Natural killer cell (primary cell): ENCODE data around the gene ORMDL3. TPM values are rescaled to one million over a fixed set of nuclear protein-coding genes. Genes with fewer than 3 reads are reported as not detected.

Experiments used
- ATAC-seq, 3 donors: fragments of 150-1000 bp in 2 of 3; fragments of 200-7000 bp in 1 of 3; cut with Tn5 transposase; 1 replicate in 1 of 3; 2 replicates in 2 of 3; pipeline ENCODE4 v1.10.0; 2021; ENCODE audit warnings: mild to moderate bottlenecking in 2 of 3, moderate library complexity in 2 of 3
- DNase-seq, 2 donors: peaks; one replicate each; pipeline versions ENCODE4 v3.0.0 to v3.0.0-alpha.2; 2013 to 2021; ENCODE audit warnings: mixed read lengths in 1 of 2
- H3K27ac ChIP-seq: one replicate; pipeline ENCODE4 v1.5.1; 2013; ENCODE audit warnings: mild to moderate bottlenecking, low read length
- H3K27me3 ChIP-seq: one replicate; pipeline ENCODE4 v1.6.1; 2013; ENCODE audit warnings: low read length; ENCODE audit not compliant: control insufficient read depth, insufficient read depth
- H3K36me3 ChIP-seq: one replicate; pipeline ENCODE4 v1.6.1; 2013; ENCODE audit warnings: low read length; ENCODE audit not compliant: control insufficient read depth, insufficient read depth
- H3K4me1 ChIP-seq: one replicate; pipeline ENCODE4 v1.6.1; 2013; ENCODE audit warnings: low read length; ENCODE audit not compliant: control insufficient read depth, insufficient read depth
- H3K4me3 ChIP-seq: one replicate; pipeline ENCODE4 v1.5.1; 2013; ENCODE audit warnings: low read length
- H3K9me3 ChIP-seq: one replicate; pipeline ENCODE4 v1.6.1; 2013; ENCODE audit warnings: low read length; ENCODE audit not compliant: control insufficient read depth, insufficient read depth
- H3K27ac Mint-ChIP-seq, 2 donors: one replicate each; pipeline ENCODE4 v1.8.0; 2022; ENCODE audit warnings: mild to moderate bottlenecking in 2 of 2, mixed read lengths in 2 of 2, moderate library complexity in 1 of 2
- H3K27me3 Mint-ChIP-seq, 2 donors: one replicate each; pipeline ENCODE4 v1.8.0; 2022; ENCODE audit warnings: low read depth in 2 of 2, mixed read lengths in 2 of 2
- H3K36me3 Mint-ChIP-seq: one replicate; pipeline ENCODE4 v1.8.0; 2022; ENCODE audit warnings: mixed read lengths
- H3K4me1 Mint-ChIP-seq, 2 donors: one replicate each; pipeline ENCODE4 v1.8.0; 2022; ENCODE audit warnings: mixed read lengths in 2 of 2
- H3K4me3 Mint-ChIP-seq: one replicate; pipeline ENCODE4 v1.8.0; 2022; ENCODE audit warnings: mild to moderate bottlenecking, moderate library complexity, mixed read lengths
- H3K9me3 Mint-ChIP-seq, 2 donors: one replicate each; pipeline ENCODE4 v1.8.0; 2022; ENCODE audit warnings: mixed read lengths in 2 of 2
- WGBS: methylation state at CpG from one replicate; pipeline ENCODE4 v1.1.7; 2013; ENCODE audit warnings: missing lambda C conversion rate; ENCODE audit not compliant: insufficient coverage; 5-methylcytosine and 5-hydroxymethylcytosine counted together
- intact Hi-C: fragments of 100-400 bp; cut with micrococcal nuclease; formaldehyde crosslinking; loops from one replicate; pipeline ENCODE4 v1.14.2; 2022
- total RNA-seq, 4 donors: library from RNA; stranded (reverse); fragments of 120-200 nt in 1 of 4; gene quantifications; one replicate each; pipeline versions ENCODE4 v1.2.3 to v1.2.4, GENCODE V29; 2013 to 2022
- TF ChIP-seq, protein P1 (sequence below): fragments of 200-600 bp; IDR thresholded peaks from one replicate; pipeline ENCODE4 v1.8.0; 2022; ENCODE audit warnings: antibody characterized with exemption

ORMDL3 gene, protein sequence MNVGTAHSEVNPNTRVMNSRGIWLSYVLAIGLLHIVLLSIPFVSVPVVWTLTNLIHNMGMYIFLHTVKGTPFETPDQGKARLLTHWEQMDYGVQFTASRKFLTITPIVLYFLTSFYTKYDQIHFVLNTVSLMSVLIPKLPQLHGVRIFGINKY
- 100 to 1,000 TPM in 1 of 3 donors, 10 to 100 TPM in 2; 61.6 to 121 (median 77.2) TPM for total RNA-seq
- 116 TPM for total RNA-seq (2013)

DNA sequence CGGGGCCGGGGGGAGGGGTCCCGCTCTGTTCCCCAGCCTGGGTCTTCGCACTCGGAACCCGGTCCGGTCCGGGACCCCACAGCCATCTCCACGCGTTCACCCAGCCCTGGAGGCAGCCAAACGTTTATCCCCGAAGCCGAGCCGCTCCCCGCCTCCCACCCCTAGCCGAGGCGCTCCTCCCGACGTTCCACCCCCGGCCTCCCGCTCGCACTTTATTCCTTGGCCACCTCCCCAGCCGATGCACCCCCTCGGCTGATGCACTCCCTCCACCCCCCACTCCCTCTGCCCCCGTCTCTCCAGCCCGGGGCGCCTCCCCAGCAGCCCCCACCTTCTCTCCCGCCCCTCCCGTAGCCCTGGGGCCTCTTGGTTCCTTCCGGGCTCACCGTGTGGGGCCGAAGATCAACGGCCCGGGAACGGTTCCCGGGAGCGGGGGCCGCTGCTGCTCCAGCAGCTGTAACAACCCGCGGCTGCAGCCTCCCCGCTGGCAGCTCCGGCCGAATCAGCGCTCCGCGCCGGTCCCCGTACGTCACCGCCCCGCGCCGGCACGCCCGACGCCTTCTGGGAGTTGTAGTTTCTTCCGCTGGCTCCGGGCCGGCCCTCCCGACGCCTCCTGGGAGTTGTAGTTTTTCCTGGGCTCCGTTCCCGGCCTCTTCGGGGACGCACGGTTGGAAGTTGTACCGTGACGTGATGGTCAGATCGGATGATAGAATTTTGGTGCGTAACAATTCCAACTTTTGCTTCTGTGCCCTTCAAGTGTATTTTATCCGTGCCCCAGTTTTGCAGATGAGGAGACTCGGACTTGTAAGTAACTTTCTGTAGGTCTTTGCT is at the start of gene ORMDL3, which contains the start of gene LRRC3C:
Gene ORMDL3, minus strand, starts transcription at position 501 of the 828 bp plus-strand sequence. CDS start 3,398 bp downstream, outside the sequence.
Gene LRRC3C, plus strand, starts transcription at position 632 of the 828 bp plus-strand sequence. CDS start 13,792 bp downstream, outside the sequence.
- H3K27me3 Mint-ChIP-seq, result no peaks in the 10 kb centered on the region
- Histone ChIP-seq H3K27me3 (no peaks in the 10 kb centered on the region), H3K27ac (peak within 1 kb of the TSS; percentile 70), H3K4me3 (peak within 1 kb of the TSS; percentile 77), H3K4me1 (peaks cover 34% of the 10 kb centered on the region), H3K9me3 (no peaks in the 10 kb centered on the region), H3K36me3 (peaks cover 19% of the 10 kb centered on the region)
- peak within 1 kb of the TSS; percentile 89 to 96 for H3K27ac Mint-ChIP-seq
- TF ChIP-seq, protein P1, sequence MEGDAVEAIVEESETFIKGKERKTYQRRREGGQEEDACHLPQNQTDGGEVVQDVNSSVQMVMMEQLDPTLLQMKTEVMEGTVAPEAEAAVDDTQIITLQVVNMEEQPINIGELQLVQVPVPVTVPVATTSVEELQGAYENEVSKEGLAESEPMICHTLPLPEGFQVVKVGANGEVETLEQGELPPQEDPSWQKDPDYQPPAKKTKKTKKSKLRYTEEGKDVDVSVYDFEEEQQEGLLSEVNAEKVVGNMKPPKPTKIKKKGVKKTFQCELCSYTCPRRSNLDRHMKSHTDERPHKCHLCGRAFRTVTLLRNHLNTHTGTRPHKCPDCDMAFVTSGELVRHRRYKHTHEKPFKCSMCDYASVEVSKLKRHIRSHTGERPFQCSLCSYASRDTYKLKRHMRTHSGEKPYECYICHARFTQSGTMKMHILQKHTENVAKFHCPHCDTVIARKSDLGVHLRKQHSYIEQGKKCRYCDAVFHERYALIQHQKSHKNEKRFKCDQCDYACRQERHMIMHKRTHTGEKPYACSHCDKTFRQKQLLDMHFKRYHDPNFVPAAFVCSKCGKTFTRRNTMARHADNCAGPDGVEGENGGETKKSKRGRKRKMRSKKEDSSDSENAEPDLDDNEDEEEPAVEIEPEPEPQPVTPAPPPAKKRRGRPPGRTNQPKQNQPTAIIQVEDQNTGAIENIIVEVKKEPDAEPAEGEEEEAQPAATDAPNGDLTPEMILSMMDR, result no peak
- H3K4me1 Mint-ChIP-seq, result peaks cover 36 to 46% of the 10 kb centered on the region in 2 donors
- no peaks in the 10 kb centered on the region for H3K9me3 Mint-ChIP-seq
- 1% methylated on average over 72 of the region's 72 CpGs for WGBS
- DNase-seq, result peak; percentile 90 to 95
- no peaks in the 10 kb centered on the region for H3K36me3 Mint-ChIP-seq
- ATAC-seq, result peak; percentile 92 to 95 (median 93)
- H3K4me3 Mint-ChIP-seq, result peak within 1 kb of the TSS; percentile 96
- intact Hi-C loops, result loop anchor here (1.0 kb wide), 1 partner anchor 53 kb away; the partner anchor contains the start of gene PSMD3

DNA sequence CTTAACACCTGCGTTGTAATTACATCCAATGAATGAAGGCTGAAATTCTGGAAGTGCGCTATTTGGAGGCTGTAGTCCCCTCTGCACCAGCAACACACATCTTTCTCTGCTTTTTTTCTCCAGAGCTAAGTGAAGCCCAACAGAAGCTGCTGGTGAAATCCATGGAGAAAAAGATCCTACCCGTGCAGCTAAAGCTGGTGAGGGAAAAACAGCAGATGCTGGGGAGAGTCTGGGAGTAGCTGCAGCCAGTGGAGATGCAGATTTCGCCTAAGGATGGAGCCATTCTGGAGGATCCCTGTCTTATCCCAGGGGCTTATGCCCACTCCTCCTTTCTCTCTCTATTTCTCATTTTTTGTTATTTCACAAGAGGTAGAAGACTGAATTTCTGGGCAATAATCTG is 48.4 kb upstream of the ORMDL3 start:
- Histone ChIP-seq H3K36me3 (no peaks in the 10 kb centered on the region), H3K4me1 (peaks cover 6% of the 10 kb centered on the region), H3K9me3 (no peaks in the 10 kb centered on the region), H3K4me3 (no peak overlapping the region), H3K27ac (no peak overlapping the region), H3K27me3 (no peaks in the 10 kb centered on the region)
- DNase-seq, result no peak
- peaks cover 14% of the 10 kb centered on the region in 2 donors for H3K4me1 Mint-ChIP-seq
- H3K9me3 Mint-ChIP-seq, result no peaks in the 10 kb centered on the region
- peaks cover 15 to 17% of the 10 kb centered on the region in 2 donors for H3K27me3 Mint-ChIP-seq
- no peak overlapping the region for H3K4me3 Mint-ChIP-seq
- WGBS, result 88% methylated on average over 4 of the region's 4 CpGs
- no peak for ATAC-seq
- no peaks in the 10 kb centered on the region for H3K36me3 Mint-ChIP-seq
- TF ChIP-seq, protein P1, result no peak
- intact Hi-C loops, result no loop called here
- H3K27ac Mint-ChIP-seq, result no peak overlapping the region

DNA sequence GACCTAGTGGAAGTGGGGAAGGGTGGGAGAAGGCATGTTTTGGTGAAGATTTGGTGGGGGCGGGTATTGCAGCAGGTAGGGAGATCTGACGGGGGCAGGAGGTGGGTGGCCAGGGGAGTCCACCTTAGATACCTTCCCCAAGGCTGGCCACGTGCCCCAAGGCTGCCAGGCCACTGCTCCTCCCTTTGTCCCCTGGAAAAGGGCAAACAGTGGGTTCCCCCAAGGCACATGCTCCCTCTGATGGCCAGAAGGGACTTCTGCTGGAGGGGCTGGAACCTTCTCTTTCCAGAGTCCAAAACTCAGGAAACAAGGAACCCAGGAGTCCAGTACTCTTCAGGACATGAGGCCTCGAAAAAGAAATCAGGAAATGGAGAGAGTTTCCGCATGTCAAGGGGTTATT is 47.0 kb upstream of the ORMDL3 start:
- WGBS, result 78% methylated on average over 5 of the region's 5 CpGs
- H3K4me3 ChIP-seq, result no peak overlapping the region
- no peak overlapping the region for H3K27ac Mint-ChIP-seq
- no peak overlapping the region for H3K4me3 Mint-ChIP-seq
- no peaks in the 10 kb centered on the region for H3K27me3 ChIP-seq
- H3K27me3 Mint-ChIP-seq, result peaks cover 23 to 31% of the 10 kb centered on the region in 2 donors
- TF ChIP-seq, protein P1, result no peak
- DNase-seq, result no peak
- no peaks in the 10 kb centered on the region for H3K9me3 ChIP-seq
- no peaks in the 10 kb centered on the region for H3K9me3 Mint-ChIP-seq
- no peaks in the 10 kb centered on the region for H3K4me1 ChIP-seq
- no peak for ATAC-seq
- intact Hi-C loops, result no loop called here
- H3K27ac ChIP-seq, result no peak overlapping the region
- H3K36me3 ChIP-seq, result no peaks in the 10 kb centered on the region
- H3K36me3 Mint-ChIP-seq, result no peaks in the 10 kb centered on the region
- H3K4me1 Mint-ChIP-seq, result peaks cover 3 to 4% of the 10 kb centered on the region in 2 donors
